ENCODE data around the gene DNAH11.

Gene DNAH11

GRCh38 chr7:21507627-21508343, 35.1 kb upstream of the DNAH11 start:
- TF ChIP-seq CEBPB (IDR thresholded peaks at IDR 0.05), result no peak
- TF ChIP-seq RAD21 (IDR thresholded peaks at IDR 0.05; ENCODE audit: low read depth), result peak; percentile 93

- no peak for TF ChIP-seq NFIC (IDR thresholded peaks at IDR 0.05)
- TF ChIP-seq FOXM1 (IDR thresholded peaks at IDR 0.05; ENCODE audit: borderline replicate concordance, low read depth), result no peak
- no peak for TF ChIP-seq TAF1 (IDR thresholded peaks at IDR 0.05; ENCODE audit: low read depth)
- no peak for TF ChIP-seq MAX (IDR thresholded peaks at IDR 0.05)
- TF ChIP-seq ZBTB7A (IDR thresholded peaks at IDR 0.05; ENCODE audit: low read depth), result no peak
- TF ChIP-seq EGR1 (IDR thresholded peaks at IDR 0.05), result no peak
- no peak for TF ChIP-seq YY1 (IDR thresholded peaks at IDR 0.05; ENCODE audit: low read depth)
- TF ChIP-seq EP300 (IDR thresholded peaks at IDR 0.05; ENCODE audit: borderline replicate concordance), result no peak
- TF ChIP-seq REST (IDR thresholded peaks at IDR 0.05; ENCODE audit: low read depth), result no peak
- TF ChIP-seq CEBPB (IDR thresholded peaks at IDR 0.05), result no peak
- no peak for TF ChIP-seq RAD21 (IDR thresholded peaks at IDR 0.05; ENCODE audit: low read depth)
- no peak for TF ChIP-seq USF1 (IDR thresholded peaks at IDR 0.05)
- TF ChIP-seq TCF12 (IDR thresholded peaks at IDR 0.05; ENCODE audit: low read depth), result no peak
These were observed 34.3 kb upstream of the DNAH11 start for GRCh38 chr7:21508538-21508937.

- TF ChIP-seq RAD21 (IDR thresholded peaks at IDR 0.05; ENCODE audit: low read depth) (no peak), REST (IDR thresholded peaks at IDR 0.05; ENCODE audit: low read depth) (no peak), ZBTB7A (IDR thresholded peaks at IDR 0.05; ENCODE audit: low read depth) (no peak), EGR1 (IDR thresholded peaks at IDR 0.05) (no peak), USF1 (IDR thresholded peaks at IDR 0.05) (no peak), CEBPB (IDR thresholded peaks at IDR 0.05) (no peak), CREB1 (IDR thresholded peaks at IDR 0.05; ENCODE audit: low read depth) (no peak), TCF12 (IDR thresholded peaks at IDR 0.05; ENCODE audit: low read depth) (no peak), NFIC (IDR thresholded peaks at IDR 0.05) (no peak), MAX (IDR thresholded peaks at IDR 0.05) (no peak), EP300 (IDR thresholded peaks at IDR 0.05; ENCODE audit: borderline replicate concordance) (no peak), TEAD4 (IDR thresholded peaks at IDR 0.05) (no peak), FOXM1 (IDR thresholded peaks at IDR 0.05; ENCODE audit: borderline replicate concordance, low read depth) (no peak), YY1 (IDR thresholded peaks at IDR 0.05; ENCODE audit: low read depth) (no peak)
These were observed 28.8 kb upstream of the DNAH11 start for GRCh38 chr7:21514062-21514461.

- TF ChIP-seq ZBTB7A (IDR thresholded peaks at IDR 0.05; ENCODE audit: low read depth), result no peak
- no peak for TF ChIP-seq TEAD4 (IDR thresholded peaks at IDR 0.05)
- no peak for TF ChIP-seq RAD21 (IDR thresholded peaks at IDR 0.05; ENCODE audit: low read depth)
- TF ChIP-seq TCF12 (IDR thresholded peaks at IDR 0.05; ENCODE audit: low read depth), result no peak
These were observed 18.2 kb upstream of the DNAH11 start for GRCh38 chr7:21524680-21525079.

GRCh38 chr7:21526007-21526406, 16.8 kb upstream of the DNAH11 start:
- TF ChIP-seq YY1 (IDR thresholded peaks at IDR 0.05; ENCODE audit: low read depth) (no peak), RAD21 (IDR thresholded peaks at IDR 0.05; ENCODE audit: low read depth) (peak; percentile 37; the same call in 1 of the 2 replicates)

GRCh38 chr7:21526448-21526847, 16.4 kb upstream of the DNAH11 start:
- TF ChIP-seq CEBPB (IDR thresholded peaks at IDR 0.05), result no peak
- no peak for TF ChIP-seq NFIC (IDR thresholded peaks at IDR 0.05)
- TF ChIP-seq FOXM1 (IDR thresholded peaks at IDR 0.05; ENCODE audit: borderline replicate concordance, low read depth), result no peak
- TF ChIP-seq EGR1 (IDR thresholded peaks at IDR 0.05), result no peak
- TF ChIP-seq YY1 (IDR thresholded peaks at IDR 0.05; ENCODE audit: low read depth), result no peak
- TF ChIP-seq RAD21 (IDR thresholded peaks at IDR 0.05; ENCODE audit: low read depth), result no peak
- TF ChIP-seq CREB1 (IDR thresholded peaks at IDR 0.05; ENCODE audit: low read depth), result no peak

Data from Ishikawa (cell line).